PC-3 (cell line): ENCODE results near the gene MUSTN1. TPM values are rescaled to one million over a fixed set of nuclear protein-coding genes. Genes with fewer than 3 reads are reported as not detected.

Source experiments
- ATAC-seq: fragments of 200-7000 bp; cut with Tn5 transposase; 2 replicates; pipeline ENCODE4 v1.9.1; 2020; ENCODE audit warnings: mild to moderate bottlenecking, moderate library complexity
- BruUV-seq: library from RNA; stranded (reverse); fragments of 400-500 nt; replicated peaks from 2 replicates; lab custom pipeline; 2021; lab: Mats Ljungman, UMichigan
- CTCF ChIA-PET: fragments of 300-600 bp; sonication (Branson Sonifier 250); formaldehyde crosslinking; loops from one replicate; lab custom pipeline; 2022; ENCODE audit warnings: antibody characterized with exemption; lab: Charles Lee
- POLR2A ChIA-PET: fragments of 300-600 bp; sonication (Branson Sonifier 250); formaldehyde crosslinking; loops from one replicate; lab custom pipeline; 2022; ENCODE audit warnings: antibody characterized with exemption; ENCODE audit not compliant: unreplicated experiment; lab: Charles Lee
- DNase-seq: peaks from one replicate; pipeline ENCODE4 v3.0.0-alpha.2; 2015
- H2AFZ ChIP-seq: fragments of 300-600 bp; sonication (generic); 2 replicates; pipeline ENCODE4 v1.6.0; 2016; ENCODE audit warnings: antibody characterized with exemption, low read length
- H3F3A ChIP-seq: fragments of 300-600 bp; sonication (generic); one replicate; pipeline ENCODE4 v1.6.0; 2017; ENCODE audit warnings: antibody characterized with exemption, low read length, control low read depth, mild to moderate bottlenecking; ENCODE audit not compliant: unreplicated experiment
- H3K27ac ChIP-seq: fragments of 300-600 bp; sonication (generic); 2 replicates; pipeline ENCODE4 v1.5.1; 2016; ENCODE audit warnings: mild to moderate bottlenecking, low read length
- H3K27me3 ChIP-seq: fragments of 300-600 bp; sonication (generic); 2 replicates; pipeline ENCODE4 v1.6.1; 2016; ENCODE audit warnings: low read length, mixed read lengths
- H3K36me3 ChIP-seq: fragments of 300-600 bp; sonication (generic); 2 replicates; pipeline ENCODE4 v1.6.1; 2016; ENCODE audit warnings: low read depth, mixed run types, low read length, mixed read lengths
- H3K4me1 ChIP-seq: fragments of 300-600 bp; sonication (generic); 2 replicates; pipeline ENCODE4 v1.5.1; 2016; ENCODE audit warnings: low read length; ENCODE audit not compliant: insufficient read depth
- H3K4me2 ChIP-seq: fragments of 300-600 bp; sonication (generic); 2 replicates; pipeline ENCODE4 v1.6.0; 2016; ENCODE audit warnings: low read length
- H3K4me3 ChIP-seq: fragments of 300-600 bp; sonication (generic); 2 replicates; pipeline ENCODE4 v1.5.1; 2016; ENCODE audit warnings: mild to moderate bottlenecking, low read length, mixed read lengths
- H3K79me2 ChIP-seq: fragments of 300-600 bp; sonication (generic); 2 replicates; pipeline ENCODE4 v1.6.1; 2017; ENCODE audit warnings: low read length, mixed read lengths
- H3K9ac ChIP-seq: fragments of 300-600 bp; sonication (generic); 2 replicates; pipeline ENCODE4 v1.6.0; 2016; ENCODE audit warnings: mild to moderate bottlenecking, low read length
- H3K9me2 ChIP-seq: fragments of 300-600 bp; sonication (generic); replicated peaks from 2 replicates; pipeline ENCODE4 v1.6.1; 2016; ENCODE audit warnings: mixed run types, low read length, mixed read lengths
- H3K9me3 ChIP-seq: fragments of 300-600 bp; sonication (generic); 2 replicates; pipeline ENCODE4 v1.6.1; 2016; ENCODE audit warnings: low read length, mixed read lengths
- H4K20me1 ChIP-seq: fragments of 300-600 bp; sonication (generic); 2 replicates; pipeline ENCODE4 v1.6.1; 2016; ENCODE audit warnings: low read length, mixed read lengths
- CTCF ChIP-seq: fragments of 300-600 bp; sonication (generic); conservative IDR thresholded peaks from 2 replicates; pipeline ENCODE4 v1.5.1; 2017; ENCODE audit warnings: antibody characterized with exemption, low read depth, mild to moderate bottlenecking, low read length
- EZH2 ChIP-seq: fragments of 300-600 bp; sonication (generic); IDR thresholded peaks from one replicate; pipeline ENCODE4 v1.6.1; 2017; ENCODE audit warnings: antibody characterized with exemption, mild to moderate bottlenecking, low read length; ENCODE audit not compliant: unreplicated experiment
- EZH2phosphoT487 ChIP-seq: fragments of 300-600 bp; sonication (generic); IDR thresholded peaks from 2 replicates; pipeline ENCODE4 v1.6.1; 2018; ENCODE audit warnings: mild to moderate bottlenecking, antibody characterized with exemption, low read length, borderline replicate concordance
- intact Hi-C: fragments of 100-400 bp; cut with micrococcal nuclease; formaldehyde crosslinking; loops from 2 replicates; pipeline ENCODE4 v1.9.0; 2023
- total RNA-seq: library from RNA; depleted of rRNA; stranded (reverse); fragments of >200 nt; gene quantifications from 2 replicates; pipeline ENCODE4 v1.2.3, GENCODE V29; 2014

MUSTN1 gene
- total RNA-seq, 1 experiment from 2014 or later: 0.66 TPM

- intact Hi-C loops: no loop called here
- ATAC-seq (no peak), DNase-seq (no peak)
- Histone ChIP-seq H3K4me3 (no peak overlapping the region), H3F3A (no peaks in the 10 kb centered on the region), H3K79me2 (no peaks in the 10 kb centered on the region), H3K9me3 (no peaks in the 10 kb centered on the region), H3K36me3 (no peaks in the 10 kb centered on the region), H3K9ac (no peak overlapping the region), H3K27ac (no peak overlapping the region), H2AFZ (no peak overlapping the region), H3K4me2 (no peak overlapping the region), H3K9me2 (no peaks in the 10 kb centered on the region), H4K20me1 (no peaks in the 10 kb centered on the region), H3K4me1 (no peaks in the 10 kb centered on the region), H3K27me3 (no peaks in the 10 kb centered on the region)
- ChIA-PET POLR2A (no interaction called here), CTCF (interaction anchor here (0.6 kb wide), 1 partner anchor 151 kb away, joined by 9 read pairs; no protein-coding TSS in a partner anchor)
- no TSS peak for BruUV-seq
- TF ChIP-seq EZH2 (no peak), CTCF (no peak), EZH2phosphoT487 (no peak)
Observed at GRCh38 chr3:52805270-52806039, 29.4 kb downstream of the MUSTN1 start.

DNA sequence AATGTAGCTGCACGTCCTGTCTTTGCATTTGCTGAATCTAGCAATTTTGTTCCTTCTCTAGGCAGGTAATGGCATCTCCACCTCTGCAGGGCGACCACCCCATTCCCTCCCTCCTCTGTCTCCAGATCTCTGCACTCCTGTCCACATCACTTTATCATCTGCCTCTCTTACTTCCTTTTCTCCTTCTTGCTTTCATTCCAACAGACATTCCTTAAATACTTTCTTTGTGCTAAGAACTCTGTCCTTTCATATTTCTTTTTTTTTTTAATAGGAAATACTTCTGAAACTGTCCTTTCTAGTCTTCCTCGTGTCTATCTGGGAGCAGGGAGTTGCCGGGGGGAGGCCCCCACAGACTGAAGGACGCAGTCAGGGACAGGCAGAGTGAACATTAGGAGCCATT is 33.0 kb downstream of the MUSTN1 start:
- Histone ChIP-seq H3K36me3 (no peaks in the 10 kb centered on the region), H2AFZ (no peak overlapping the region), H3F3A (no peaks in the 10 kb centered on the region), H4K20me1 (no peaks in the 10 kb centered on the region), H3K27me3 (no peaks in the 10 kb centered on the region), H3K4me1 (peaks cover 4% of the 10 kb centered on the region; the same call in 1 of the 2 replicates), H3K79me2 (no peaks in the 10 kb centered on the region), H3K9ac (no peak overlapping the region), H3K4me3 (no peak overlapping the region), H3K9me2 (no peaks in the 10 kb centered on the region), H3K9me3 (no peaks in the 10 kb centered on the region), H3K4me2 (no peak overlapping the region), H3K27ac (no peak overlapping the region)
- TF ChIP-seq EZH2phosphoT487 (no peak), EZH2 (no peak), CTCF (no peak)
- POLR2A ChIA-PET: no interaction called here
- no TSS peak for BruUV-seq
- CTCF ChIA-PET: no interaction called here
- no peak for DNase-seq
- ATAC-seq: no peak
- intact Hi-C loops: no loop called here

GRCh38 chr3:52800079-52800478 is 34.7 kb downstream of the MUSTN1 start:
- Histone ChIP-seq H3K79me2 (no peaks in the 10 kb centered on the region), H3K4me1 (peaks cover 4% of the 10 kb centered on the region; the same call in 1 of the 2 replicates), H3K4me3 (no peak overlapping the region), H3K36me3 (no peaks in the 10 kb centered on the region), H3F3A (no peaks in the 10 kb centered on the region), H3K4me2 (no peak overlapping the region), H3K9me2 (no peaks in the 10 kb centered on the region), H3K27me3 (no peaks in the 10 kb centered on the region), H4K20me1 (no peaks in the 10 kb centered on the region), H3K9ac (no peak overlapping the region), H3K27ac (no peak overlapping the region), H2AFZ (no peak overlapping the region), H3K9me3 (no peaks in the 10 kb centered on the region)
- intact Hi-C loops: no loop called here
- POLR2A ChIA-PET: no interaction called here
- ATAC-seq (no peak), DNase-seq (no peak)
- CTCF ChIA-PET: no interaction called here
- TF ChIP-seq EZH2 (no peak), EZH2phosphoT487 (no peak), CTCF (no peak)
- BruUV-seq: no TSS peak
